HEK293 (cell line): ENCODE results near the gene P2RX2.

Source experiments
- CTCF ChIA-PET: fragments of 350-600 bp; formaldehyde crosslinking; extraction: SDS; loops from one replicate; lab custom pipeline; 2021; ENCODE audit warnings: antibody characterized with exemption; lab: Yijun Ruan, JAX
- POLR2A ChIA-PET: fragments of 300-600 bp; formaldehyde crosslinking; extraction: SDS; loops from one replicate; lab custom pipeline; 2020; ENCODE audit warnings: antibody characterized with exemption, inconsistent platforms; lab: Yijun Ruan, JAX
- H3K27ac ChIP-seq: fragments of 200-500 bp; sonication (Bioruptor generic); 2 replicates; pipeline ENCODE4 v1.5.1; 2014; ENCODE audit warnings: low read depth, low read length, control low read depth, inconsistent platforms; ENCODE audit errors: extremely low read depth
- H3K36me3 ChIP-seq, 2 experiments: fragments of 200-500 bp in 1 of 2; sonication (Bioruptor generic) in 1 of 2; 1 replicate in 1 of 2; 2 replicates in 1 of 2; pipeline ENCODE4 v1.5.1; 2014 to 2017; ENCODE audit warnings: inconsistent platforms in 2 of 2, low read length in 2 of 2; ENCODE audit not compliant: control insufficient read depth in 2 of 2, insufficient read depth in 1 of 2
- H3K4me1 ChIP-seq: fragments of 200-500 bp; sonication (Bioruptor generic); 2 replicates; pipeline ENCODE4 v1.5.1; 2014; ENCODE audit warnings: mild to moderate bottlenecking, low read length, inconsistent platforms; ENCODE audit not compliant: control insufficient read depth, insufficient read depth
- H3K4me3 ChIP-seq: 2 replicates; pipeline ENCODE4 v1.5.1; 2011; ENCODE audit warnings: low read depth, mild to moderate bottlenecking, control low read depth, low read length, moderate library complexity
- H3K9me3 ChIP-seq: fragments of 200-500 bp; sonication (Bioruptor generic); 2 replicates; pipeline ENCODE4 v1.5.1; 2014; ENCODE audit warnings: low read depth, low read length, inconsistent platforms; ENCODE audit not compliant: control insufficient read depth, insufficient read depth
- KLF10 ChIP-seq: fragments of 450-650 bp; IDR thresholded peaks from 2 replicates; pipeline ENCODE4 v1.5.1; 2018; ENCODE audit warnings: missing biosample characterization, mild to moderate bottlenecking, missing genetic modification characterization
- KLF17 ChIP-seq: fragments of 450-650 bp; formaldehyde crosslinking; IDR thresholded peaks from 2 replicates; pipeline ENCODE4 v1.5.1; 2016; ENCODE audit warnings: missing biosample characterization, missing genetic modification characterization
- OVOL3 ChIP-seq: fragments of 450-650 bp; formaldehyde crosslinking; IDR thresholded peaks from 2 replicates; pipeline ENCODE4 v1.5.1; 2016; ENCODE audit warnings: missing biosample characterization, missing genetic modification characterization
- PRDM2 ChIP-seq: fragments of 450-650 bp; formaldehyde crosslinking; IDR thresholded peaks from 2 replicates; pipeline ENCODE4 v1.5.1; 2016; ENCODE audit warnings: missing biosample characterization, missing genetic modification characterization, borderline replicate concordance
- ZEB2 ChIP-seq: fragments of 450-650 bp; formaldehyde crosslinking; IDR thresholded peaks from 2 replicates; pipeline ENCODE4 v1.5.1; 2016; ENCODE audit warnings: missing biosample characterization, missing genetic modification characterization
- ZNF175 ChIP-seq: fragments of 450-650 bp; formaldehyde crosslinking; IDR thresholded peaks from 2 replicates; pipeline ENCODE4 v1.5.1; 2016; ENCODE audit warnings: missing biosample characterization, missing genetic modification characterization
- ZNF621 ChIP-seq: fragments of 450-650 bp; formaldehyde crosslinking; IDR thresholded peaks from 2 replicates; pipeline ENCODE4 v1.5.1; 2017; ENCODE audit warnings: missing biosample characterization, missing genetic modification characterization
- TF ChIP-seq, protein P1 (sequence below): fragments of 450-650 bp; formaldehyde crosslinking; IDR thresholded peaks from 2 replicates; pipeline ENCODE4 v1.5.1; 2017; ENCODE audit warnings: missing biosample characterization, missing genetic modification characterization
- TF ChIP-seq, protein P2 (sequence below): fragments of 450-650 bp; formaldehyde crosslinking; IDR thresholded peaks from 2 replicates; pipeline ENCODE4 v1.5.1; 2016; ENCODE audit warnings: missing biosample characterization, missing genetic modification characterization

The P2RX2 gene

DNA sequence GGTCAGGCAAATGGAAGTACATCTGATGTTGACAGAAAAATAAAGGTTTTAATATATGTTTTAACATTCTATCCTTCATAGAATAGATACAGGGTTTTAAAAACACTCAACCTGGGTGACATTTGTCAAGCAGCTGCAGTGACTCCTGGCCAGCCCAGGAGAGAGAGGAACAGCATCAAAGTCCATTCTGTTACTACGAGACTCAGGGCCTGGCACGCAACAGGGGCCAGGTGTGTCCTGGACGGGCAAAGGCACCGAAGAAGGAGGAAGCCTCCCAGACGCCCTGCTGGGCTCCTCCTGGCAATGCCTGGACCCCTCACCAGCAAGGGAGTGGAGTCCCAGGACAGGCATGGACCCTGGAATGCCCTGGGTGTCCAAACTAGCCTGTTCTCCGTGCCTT lies 30.3 kb upstream of the P2RX2 start:
- no peak for TF ChIP-seq KLF10 (tag by site-specific recombination)
- TF ChIP-seq KLF17 (tag by site-specific recombination) = no peak
- TF ChIP-seq, protein P1, sequence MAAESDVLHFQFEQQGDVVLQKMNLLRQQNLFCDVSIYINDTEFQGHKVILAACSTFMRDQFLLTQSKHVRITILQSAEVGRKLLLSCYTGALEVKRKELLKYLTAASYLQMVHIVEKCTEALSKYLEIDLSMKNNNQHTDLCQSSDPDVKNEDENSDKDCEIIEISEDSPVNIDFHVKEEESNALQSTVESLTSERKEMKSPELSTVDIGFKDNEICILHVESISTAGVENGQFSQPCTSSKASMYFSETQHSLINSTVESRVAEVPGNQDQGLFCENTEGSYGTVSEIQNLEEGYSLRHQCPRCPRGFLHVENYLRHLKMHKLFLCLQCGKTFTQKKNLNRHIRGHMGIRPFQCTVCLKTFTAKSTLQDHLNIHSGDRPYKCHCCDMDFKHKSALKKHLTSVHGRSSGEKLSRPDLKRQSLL (tag by site-specific recombination) = no peak
- TF ChIP-seq ZNF175 (tag by site-specific recombination) = no peak
- no peak for TF ChIP-seq PRDM2 (tag by site-specific recombination)
- no peak for TF ChIP-seq OVOL3
- TF ChIP-seq, protein P2, sequence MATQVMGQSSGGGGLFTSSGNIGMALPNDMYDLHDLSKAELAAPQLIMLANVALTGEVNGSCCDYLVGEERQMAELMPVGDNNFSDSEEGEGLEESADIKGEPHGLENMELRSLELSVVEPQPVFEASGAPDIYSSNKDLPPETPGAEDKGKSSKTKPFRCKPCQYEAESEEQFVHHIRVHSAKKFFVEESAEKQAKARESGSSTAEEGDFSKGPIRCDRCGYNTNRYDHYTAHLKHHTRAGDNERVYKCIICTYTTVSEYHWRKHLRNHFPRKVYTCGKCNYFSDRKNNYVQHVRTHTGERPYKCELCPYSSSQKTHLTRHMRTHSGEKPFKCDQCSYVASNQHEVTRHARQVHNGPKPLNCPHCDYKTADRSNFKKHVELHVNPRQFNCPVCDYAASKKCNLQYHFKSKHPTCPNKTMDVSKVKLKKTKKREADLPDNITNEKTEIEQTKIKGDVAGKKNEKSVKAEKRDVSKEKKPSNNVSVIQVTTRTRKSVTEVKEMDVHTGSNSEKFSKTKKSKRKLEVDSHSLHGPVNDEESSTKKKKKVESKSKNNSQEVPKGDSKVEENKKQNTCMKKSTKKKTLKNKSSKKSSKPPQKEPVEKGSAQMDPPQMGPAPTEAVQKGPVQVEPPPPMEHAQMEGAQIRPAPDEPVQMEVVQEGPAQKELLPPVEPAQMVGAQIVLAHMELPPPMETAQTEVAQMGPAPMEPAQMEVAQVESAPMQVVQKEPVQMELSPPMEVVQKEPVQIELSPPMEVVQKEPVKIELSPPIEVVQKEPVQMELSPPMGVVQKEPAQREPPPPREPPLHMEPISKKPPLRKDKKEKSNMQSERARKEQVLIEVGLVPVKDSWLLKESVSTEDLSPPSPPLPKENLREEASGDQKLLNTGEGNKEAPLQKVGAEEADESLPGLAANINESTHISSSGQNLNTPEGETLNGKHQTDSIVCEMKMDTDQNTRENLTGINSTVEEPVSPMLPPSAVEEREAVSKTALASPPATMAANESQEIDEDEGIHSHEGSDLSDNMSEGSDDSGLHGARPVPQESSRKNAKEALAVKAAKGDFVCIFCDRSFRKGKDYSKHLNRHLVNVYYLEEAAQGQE (tag by site-specific recombination) = no peak
- CTCF ChIA-PET = no interaction called here
- POLR2A ChIA-PET = no interaction called here
- Histone ChIP-seq H3K4me3 (no peak overlapping the region), H3K36me3 (no peaks in the 10 kb centered on the region), H3K27ac (no peak overlapping the region), H3K9me3 (no peaks in the 10 kb centered on the region), H3K4me1 (no peaks in the 10 kb centered on the region)

DNA sequence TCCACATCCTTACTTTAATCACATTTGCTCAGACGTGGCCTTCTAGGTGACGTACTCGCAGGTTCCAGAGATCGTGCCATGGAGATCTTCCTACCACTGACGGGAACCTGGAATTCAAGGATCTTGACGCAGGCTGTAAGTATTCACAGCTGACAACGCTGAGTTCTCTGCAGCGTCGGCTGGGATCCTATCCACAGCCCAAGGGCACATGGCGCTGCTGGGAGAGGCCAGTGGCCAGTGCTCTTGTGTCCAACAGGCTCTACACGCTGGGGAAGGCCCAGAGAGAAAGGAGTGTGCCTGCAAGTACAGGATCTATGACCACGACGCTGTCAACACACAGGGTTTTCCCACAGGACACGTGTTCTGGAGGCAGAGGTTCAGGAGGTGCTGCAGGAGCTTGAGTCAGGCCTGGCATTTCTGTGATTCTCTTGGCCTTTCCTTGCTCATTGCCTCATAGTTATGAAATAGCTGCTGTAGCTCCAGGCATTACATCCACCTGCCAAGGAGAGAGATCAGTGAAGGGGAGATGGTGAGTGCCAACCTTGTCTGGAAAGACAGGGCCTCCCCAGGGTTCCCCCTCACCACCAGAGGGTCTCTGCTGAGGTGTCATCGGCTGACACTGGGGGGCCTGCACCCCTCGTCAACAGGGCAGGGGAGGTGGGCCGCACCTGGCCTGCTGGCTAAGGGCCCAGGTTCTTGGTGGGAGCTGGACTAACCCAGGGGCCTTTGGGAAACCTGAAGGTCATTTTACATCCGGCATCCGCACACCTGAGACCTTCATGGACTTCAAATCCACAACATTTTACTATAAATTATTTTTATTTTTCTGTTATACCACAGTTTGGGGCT lies 29.5 kb upstream of the P2RX2 start:
- TF ChIP-seq ZNF621 (tag by site-specific recombination) (no peak), ZEB2 (no peak)
- H3K4me3 ChIP-seq = no peak overlapping the region
- POLR2A ChIA-PET = interaction anchor here (0.6 kb wide), 1 partner anchor 69 kb away, joined by 4 read pairs; no protein-coding TSS in a partner anchor
- H3K4me1 ChIP-seq = no peaks in the 10 kb centered on the region
- no peaks in the 10 kb centered on the region for H3K9me3 ChIP-seq
- CTCF ChIA-PET = interaction anchor here (0.6 to 0.9 kb wide), 2 partner anchors 50 to 128 kb away, joined by 3 read pairs; no protein-coding TSS in a partner anchor
- no peaks in the 10 kb centered on the region for H3K36me3 ChIP-seq
- H3K27ac ChIP-seq = no peak overlapping the region
